Calu3 (cell line): ENCODE results near the gene CDKAL1. TPM values are rescaled to one million over a fixed set of nuclear protein-coding genes. Genes with fewer than 3 reads are reported as not detected.

Source experiments
- BruUV-seq: library from RNA; stranded (reverse); fragments of 400-500 nt; replicated peaks from 2 replicates; lab custom pipeline; 2021; lab: Mats Ljungman, UMichigan
- CTCF ChIA-PET: fragments of 300-600 bp; sonication (Branson Sonifier 250); formaldehyde crosslinking; loops from one replicate; lab custom pipeline; 2022; ENCODE audit warnings: antibody characterized with exemption; lab: Charles Lee
- DNase-seq: peaks from one replicate; pipeline ENCODE4 v3.0.0; 2022
- H3K27ac Mint-ChIP-seq: one replicate; pipeline ENCODE4 v1.8.0; 2022; ENCODE audit warnings: mixed read lengths; ENCODE audit not compliant: unreplicated experiment
- H3K27me3 Mint-ChIP-seq: one replicate; pipeline ENCODE4 v1.8.0; 2022; ENCODE audit warnings: mixed read lengths; ENCODE audit not compliant: unreplicated experiment
- H3K36me3 Mint-ChIP-seq: one replicate; pipeline ENCODE4 v1.8.0; 2022; ENCODE audit warnings: mild to moderate bottlenecking, moderate library complexity, mixed read lengths; ENCODE audit not compliant: insufficient read depth, unreplicated experiment
- H3K4me1 Mint-ChIP-seq: one replicate; pipeline ENCODE4 v1.8.0; 2022; ENCODE audit warnings: mild to moderate bottlenecking, low read depth, mixed read lengths; ENCODE audit not compliant: unreplicated experiment
- H3K4me3 Mint-ChIP-seq: one replicate; pipeline ENCODE4 v1.8.0; 2022; ENCODE audit warnings: mild to moderate bottlenecking, low read depth, moderate library complexity, mixed read lengths; ENCODE audit not compliant: unreplicated experiment
- H3K9me3 Mint-ChIP-seq: one replicate; pipeline ENCODE4 v1.8.0; 2022; ENCODE audit warnings: low read depth, mixed read lengths; ENCODE audit not compliant: unreplicated experiment
- intact Hi-C: fragments of 100-400 bp; cut with micrococcal nuclease; formaldehyde crosslinking; loops from one replicate; pipeline ENCODE4 v1.10.0; 2022; ENCODE audit not compliant: unreplicated experiment
- total RNA-seq: library from RNA; stranded (reverse); gene quantifications from 2 replicates; pipeline ENCODE4 v1.2.3, GENCODE V29; 2022
- TF ChIP-seq, protein P1 (sequence below): fragments of 200-600 bp; IDR thresholded peaks from one replicate; pipeline ENCODE4 v1.8.0; 2022; ENCODE audit warnings: antibody characterized with exemption; ENCODE audit not compliant: unreplicated experiment

The CDKAL1 gene
- total RNA-seq, 1 experiment from 2014 or later = 39.6 TPM

DNA sequence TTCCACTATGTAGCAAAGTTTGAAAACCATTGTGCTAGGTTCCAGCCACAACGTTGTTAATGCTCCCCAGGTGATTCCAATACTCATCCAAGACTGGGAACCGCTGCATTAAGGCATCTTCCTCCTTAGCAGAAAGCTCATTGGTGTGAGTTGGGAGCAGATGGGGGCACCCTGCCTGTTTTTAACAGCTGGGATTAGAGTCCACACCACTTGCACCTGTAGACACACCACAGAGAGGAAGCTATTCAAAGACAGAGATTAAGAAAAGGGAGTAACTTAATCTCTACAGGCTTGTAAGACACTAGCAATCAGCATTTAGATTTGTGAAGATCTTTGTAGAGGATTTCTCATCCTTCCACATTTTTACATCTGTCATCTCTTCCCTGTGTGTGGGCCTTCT lies 725.4 kb downstream of the CDKAL1 start:
- BruUV-seq = no TSS peak
- H3K27ac Mint-ChIP-seq = no peak overlapping the region
- H3K4me3 Mint-ChIP-seq = no peak overlapping the region
- no peaks in the 10 kb centered on the region for H3K9me3 Mint-ChIP-seq
- intact Hi-C loops = no loop called here
- DNase-seq = no peak
- no peaks in the 10 kb centered on the region for H3K36me3 Mint-ChIP-seq
- H3K4me1 Mint-ChIP-seq = no peaks in the 10 kb centered on the region
- TF ChIP-seq, protein P1, sequence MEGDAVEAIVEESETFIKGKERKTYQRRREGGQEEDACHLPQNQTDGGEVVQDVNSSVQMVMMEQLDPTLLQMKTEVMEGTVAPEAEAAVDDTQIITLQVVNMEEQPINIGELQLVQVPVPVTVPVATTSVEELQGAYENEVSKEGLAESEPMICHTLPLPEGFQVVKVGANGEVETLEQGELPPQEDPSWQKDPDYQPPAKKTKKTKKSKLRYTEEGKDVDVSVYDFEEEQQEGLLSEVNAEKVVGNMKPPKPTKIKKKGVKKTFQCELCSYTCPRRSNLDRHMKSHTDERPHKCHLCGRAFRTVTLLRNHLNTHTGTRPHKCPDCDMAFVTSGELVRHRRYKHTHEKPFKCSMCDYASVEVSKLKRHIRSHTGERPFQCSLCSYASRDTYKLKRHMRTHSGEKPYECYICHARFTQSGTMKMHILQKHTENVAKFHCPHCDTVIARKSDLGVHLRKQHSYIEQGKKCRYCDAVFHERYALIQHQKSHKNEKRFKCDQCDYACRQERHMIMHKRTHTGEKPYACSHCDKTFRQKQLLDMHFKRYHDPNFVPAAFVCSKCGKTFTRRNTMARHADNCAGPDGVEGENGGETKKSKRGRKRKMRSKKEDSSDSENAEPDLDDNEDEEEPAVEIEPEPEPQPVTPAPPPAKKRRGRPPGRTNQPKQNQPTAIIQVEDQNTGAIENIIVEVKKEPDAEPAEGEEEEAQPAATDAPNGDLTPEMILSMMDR = no peak
- H3K27me3 Mint-ChIP-seq = no peaks in the 10 kb centered on the region
- CTCF ChIA-PET = interaction anchor here (0.6 kb wide), 1 partner anchor 661 kb away, joined by 4 read pairs; no protein-coding TSS in a partner anchor

DNA sequence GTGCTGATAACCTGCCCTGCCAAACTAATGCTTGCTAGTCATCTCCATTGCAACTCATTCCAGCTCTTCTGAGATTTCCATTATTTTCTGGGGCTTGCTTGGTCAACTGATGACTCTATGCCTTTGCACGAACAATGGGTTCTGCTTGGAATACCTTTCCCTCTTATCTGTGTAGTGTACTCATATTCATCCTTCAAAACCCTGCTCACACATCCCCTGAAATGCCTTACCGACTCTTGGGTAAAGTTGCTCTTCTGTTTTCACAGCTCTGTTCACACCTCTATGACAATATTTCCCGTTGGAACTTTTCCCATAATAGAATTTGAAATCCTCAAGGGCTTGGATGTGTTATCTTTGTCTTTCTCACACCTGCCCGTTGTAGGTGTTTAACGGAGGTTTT lies 728.2 kb downstream of the CDKAL1 start:
- BruUV-seq = no TSS peak
- DNase-seq = no peak
- Mint-ChIP-seq H3K27ac (no peak overlapping the region), H3K4me1 (peaks cover 14% of the 10 kb centered on the region), H3K36me3 (no peaks in the 10 kb centered on the region), H3K27me3 (no peaks in the 10 kb centered on the region), H3K9me3 (peaks cover 3% of the 10 kb centered on the region), H3K4me3 (no peak overlapping the region)
- intact Hi-C loops = no loop called here
- CTCF ChIA-PET = interaction anchor here (1.3 kb wide), 1 partner anchor 13 kb away, joined by 3 read pairs; no protein-coding TSS in a partner anchor
- TF ChIP-seq, protein P1 = no peak

DNA sequence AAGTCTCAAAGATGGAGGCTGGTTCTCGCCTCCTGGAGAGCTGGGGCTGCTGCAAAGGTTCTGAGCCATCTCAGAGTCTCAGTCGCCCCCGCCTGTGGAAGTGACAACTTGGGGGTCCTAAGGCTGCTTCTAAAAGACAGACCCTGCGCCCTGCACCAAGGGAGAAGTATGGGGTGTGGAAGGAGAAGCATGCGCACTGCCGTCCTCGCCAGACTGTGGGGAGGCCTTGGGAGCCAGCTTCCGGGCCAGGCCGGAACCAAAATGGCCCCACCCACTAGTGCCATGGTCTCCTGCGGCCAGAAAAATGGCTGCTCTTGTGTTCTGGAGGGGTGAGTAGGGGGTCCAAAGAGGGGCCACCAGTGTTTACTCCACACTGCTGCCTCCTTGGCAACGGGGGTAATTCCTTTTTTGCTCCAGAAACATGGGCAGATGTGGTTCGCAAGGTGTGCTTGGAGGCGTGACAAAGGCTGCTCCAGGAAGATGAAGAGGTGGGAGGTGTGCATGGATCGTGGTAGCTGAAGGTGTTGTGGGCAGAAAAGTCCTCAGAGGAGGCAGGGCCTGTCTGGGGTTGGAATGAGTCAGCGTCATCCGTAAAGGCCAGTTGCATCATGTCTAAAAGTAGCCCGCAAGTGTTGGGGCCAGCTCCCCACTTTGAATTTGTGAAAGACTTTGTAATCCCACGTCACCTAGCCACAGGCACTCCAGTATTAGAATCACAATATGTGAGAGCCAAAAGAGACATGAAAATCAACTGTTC lies 729.5 kb downstream of the CDKAL1 start:
- TF ChIP-seq, protein P1 = no peak
- no peaks in the 10 kb centered on the region for H3K36me3 Mint-ChIP-seq
- peaks cover 3% of the 10 kb centered on the region for H3K9me3 Mint-ChIP-seq
- H3K27ac Mint-ChIP-seq = no peak overlapping the region
- no peak overlapping the region for H3K4me3 Mint-ChIP-seq
- CTCF ChIA-PET = no interaction called here
- no TSS peak for BruUV-seq
- H3K4me1 Mint-ChIP-seq = peaks cover 14% of the 10 kb centered on the region
- H3K27me3 Mint-ChIP-seq = no peaks in the 10 kb centered on the region
- DNase-seq = no peak
- intact Hi-C loops = no loop called here

DNA sequence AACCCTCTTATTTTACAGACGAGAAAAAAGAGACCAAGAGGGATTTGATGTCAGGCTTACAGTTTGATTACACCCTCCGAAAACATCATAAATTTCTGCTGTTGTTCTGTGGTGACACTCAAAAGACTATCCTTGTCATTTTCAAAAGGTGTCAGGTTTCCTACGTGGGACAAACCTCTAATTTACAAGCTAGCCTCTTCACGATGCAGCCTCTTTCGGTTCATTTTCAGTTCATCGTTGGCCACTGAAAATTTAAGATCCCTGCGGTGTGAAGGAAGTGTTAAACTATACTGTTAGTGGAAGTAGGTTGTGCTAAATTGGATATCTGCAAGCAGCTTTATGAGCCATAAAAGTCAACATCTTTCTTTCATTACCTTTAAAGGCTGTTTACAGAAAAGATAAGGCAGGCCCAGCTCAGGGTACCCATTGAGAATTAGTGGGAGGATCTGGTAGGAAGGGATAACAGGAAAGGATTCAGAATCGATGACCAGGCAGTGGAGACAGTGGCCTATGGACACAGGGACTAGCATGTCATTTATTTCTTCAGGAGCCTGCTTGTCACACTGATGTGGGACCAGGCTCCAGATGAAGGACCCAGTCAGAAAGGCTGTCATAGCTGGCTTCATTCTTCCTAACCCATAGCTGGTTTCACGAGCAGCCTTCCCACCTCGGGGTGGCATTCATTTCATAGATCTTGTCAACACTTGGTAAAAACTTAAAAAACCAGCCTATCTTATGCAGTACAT lies 730.2 kb downstream of the CDKAL1 start:
- DNase-seq = no peak
- Mint-ChIP-seq H3K4me3 (no peak overlapping the region), H3K36me3 (no peaks in the 10 kb centered on the region), H3K27me3 (no peaks in the 10 kb centered on the region), H3K9me3 (peaks cover 3% of the 10 kb centered on the region), H3K27ac (no peak overlapping the region), H3K4me1 (peaks cover 14% of the 10 kb centered on the region)
- CTCF ChIA-PET = interaction anchor here (1.3 kb wide), 1 partner anchor 84 kb away, joined by 3 read pairs; no protein-coding TSS in a partner anchor
- intact Hi-C loops = no loop called here
- TF ChIP-seq, protein P1 = no peak
- BruUV-seq = no TSS peak
